ENCODE measurements around the gene KNDC1. TPM values are rescaled to one million over a fixed set of nuclear protein-coding genes. Genes with fewer than 3 reads are reported as not detected.
"Not testable (repeated sequence)": the region's sequence is repeated elsewhere in the genome, so short reads cannot be mapped to it uniquely, and the experiment has no call there.

KNDC1 gene
- total and polyA plus RNA-seq, 2 experiments from 2014 or later, result 10.8 to 33.9 TPM

DNA sequence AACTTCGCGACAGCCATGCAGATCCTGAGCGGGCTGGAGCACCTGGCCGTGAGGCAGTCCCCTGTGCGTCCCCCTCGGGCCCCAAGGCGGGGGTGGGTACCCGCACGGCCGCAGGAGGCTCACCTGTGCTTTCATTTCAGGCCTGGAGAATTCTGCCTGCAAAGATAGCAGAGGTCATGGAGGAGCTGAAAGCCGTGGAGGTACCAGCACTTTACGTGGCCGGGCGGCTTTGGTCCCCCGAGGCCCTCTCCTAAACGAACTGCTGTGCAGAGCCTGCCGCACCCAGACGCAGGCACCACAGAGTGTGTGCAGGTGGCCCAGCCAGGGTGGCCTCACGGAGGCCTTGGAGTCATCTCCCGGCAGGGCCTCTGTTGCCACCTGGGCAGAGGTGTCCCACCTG lies 58.9 kb downstream of the KNDC1 start:
- Histone ChIP-seq H3K27ac (no peak overlapping the region), H3K27me3 (peaks cover 17% of the 10 kb centered on the region), H3K9me3 (ENCODE audit: low read depth) (no peaks in the 10 kb centered on the region), H3K36me3 (no peaks in the 10 kb centered on the region), H3K4me1 (ENCODE audit: low read depth) (no peaks in the 10 kb centered on the region), H3K4me3 (no peak overlapping the region)
- TF ChIP-seq, protein P1, sequence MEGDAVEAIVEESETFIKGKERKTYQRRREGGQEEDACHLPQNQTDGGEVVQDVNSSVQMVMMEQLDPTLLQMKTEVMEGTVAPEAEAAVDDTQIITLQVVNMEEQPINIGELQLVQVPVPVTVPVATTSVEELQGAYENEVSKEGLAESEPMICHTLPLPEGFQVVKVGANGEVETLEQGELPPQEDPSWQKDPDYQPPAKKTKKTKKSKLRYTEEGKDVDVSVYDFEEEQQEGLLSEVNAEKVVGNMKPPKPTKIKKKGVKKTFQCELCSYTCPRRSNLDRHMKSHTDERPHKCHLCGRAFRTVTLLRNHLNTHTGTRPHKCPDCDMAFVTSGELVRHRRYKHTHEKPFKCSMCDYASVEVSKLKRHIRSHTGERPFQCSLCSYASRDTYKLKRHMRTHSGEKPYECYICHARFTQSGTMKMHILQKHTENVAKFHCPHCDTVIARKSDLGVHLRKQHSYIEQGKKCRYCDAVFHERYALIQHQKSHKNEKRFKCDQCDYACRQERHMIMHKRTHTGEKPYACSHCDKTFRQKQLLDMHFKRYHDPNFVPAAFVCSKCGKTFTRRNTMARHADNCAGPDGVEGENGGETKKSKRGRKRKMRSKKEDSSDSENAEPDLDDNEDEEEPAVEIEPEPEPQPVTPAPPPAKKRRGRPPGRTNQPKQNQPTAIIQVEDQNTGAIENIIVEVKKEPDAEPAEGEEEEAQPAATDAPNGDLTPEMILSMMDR (IDR thresholded peaks at IDR 0.05; ENCODE audit: low read depth, low read length), result no peak
- DNase-seq (ENCODE audit: low read depth in 1 of 2, low spot score in 1 of 2), result no peak

- no peak for DNase-seq (ENCODE audit: low read depth in 1 of 2, low spot score in 1 of 2)
- no peaks in the 10 kb centered on the region for H3K9me3 ChIP-seq (ENCODE audit: low read depth)
- no peak overlapping the region for H3K4me3 ChIP-seq
- no peak overlapping the region for H3K27ac ChIP-seq
- no peaks in the 10 kb centered on the region for H3K36me3 ChIP-seq
- peaks cover 17% of the 10 kb centered on the region for H3K27me3 ChIP-seq
- no peaks in the 10 kb centered on the region for H3K4me1 ChIP-seq (ENCODE audit: low read depth)
- TF ChIP-seq, protein P1 (IDR thresholded peaks at IDR 0.05; ENCODE audit: low read depth, low read length), result no peak
Measured at GRCh38 chr10:133219782-133220181, 59.8 kb downstream of the KNDC1 start.

GRCh38 chr10:133221331-133221730 lies 61.3 kb downstream of the KNDC1 start:
- H3K4me1 ChIP-seq (ENCODE audit: low read depth), result no peaks in the 10 kb centered on the region
- no peaks in the 10 kb centered on the region for H3K9me3 ChIP-seq (ENCODE audit: low read depth)
- peaks cover 17% of the 10 kb centered on the region for H3K27me3 ChIP-seq
- H3K36me3 ChIP-seq, result no peaks in the 10 kb centered on the region
- no peak for DNase-seq (ENCODE audit: low read depth in 1 of 2, low spot score in 1 of 2)
- H3K4me3 ChIP-seq, result no peak overlapping the region
- TF ChIP-seq, protein P1 (IDR thresholded peaks at IDR 0.05; ENCODE audit: low read depth, low read length), result no peak
- no peak overlapping the region for H3K27ac ChIP-seq

- not testable (repeated sequence) for H3K9me3 ChIP-seq (ENCODE audit: low read depth)
Measured at GRCh38 chr10:133221756-133222155, 61.7 kb downstream of the KNDC1 start.

GRCh38 chr10:133224076-133224475 lies 64.1 kb downstream of the KNDC1 start:
- Histone ChIP-seq H3K27me3 (peaks cover 39% of the 10 kb centered on the region), H3K36me3 (no peaks in the 10 kb centered on the region), H3K9me3 (ENCODE audit: low read depth) (no peaks in the 10 kb centered on the region), H3K4me3 (no peak overlapping the region), H3K4me1 (ENCODE audit: low read depth) (no peaks in the 10 kb centered on the region), H3K27ac (no peak overlapping the region)
- TF ChIP-seq, protein P1 (IDR thresholded peaks at IDR 0.05; ENCODE audit: low read depth, low read length), result no peak
- no peak for DNase-seq (ENCODE audit: low read depth in 1 of 2, low spot score in 1 of 2)

More at GRCh38 chr10:133221756-133222155, 61.7 kb downstream of the KNDC1 start:
- H3K4me3 ChIP-seq; DNase-seq (ENCODE audit: low read depth in 1 of 2, low spot score in 1 of 2); H3K36me3 ChIP-seq; H3K4me1 ChIP-seq (ENCODE audit: low read depth); H3K27ac ChIP-seq: not testable (repeated sequence)
- peaks cover 18% of the 10 kb centered on the region for H3K27me3 ChIP-seq

GRCh38 chr10:133224756-133225372 lies 64.8 kb downstream of the KNDC1 start:
- Histone ChIP-seq H3K27me3 (peaks cover 39% of the 10 kb centered on the region), H3K4me1 (ENCODE audit: low read depth) (no peaks in the 10 kb centered on the region), H3K9me3 (ENCODE audit: low read depth) (no peaks in the 10 kb centered on the region), H3K27ac (no peak overlapping the region), H3K36me3 (no peaks in the 10 kb centered on the region), H3K4me3 (no peak overlapping the region)
- TF ChIP-seq, protein P1 (IDR thresholded peaks at IDR 0.05; ENCODE audit: low read depth, low read length), result no peak
- peak in 1 of 2 donors; percentile 75 for DNase-seq (ENCODE audit: low read depth in 1 of 2, low spot score in 1 of 2)
